Left hindlimb (tissue), 1 donor: Measurements from ENCODE around the gene SCRN2.

Experiments used
- DNase-seq: peaks from one replicate; pipeline ENCODE4 v3.0.0-alpha.2; 2018

The SCRN2 gene

DNA sequence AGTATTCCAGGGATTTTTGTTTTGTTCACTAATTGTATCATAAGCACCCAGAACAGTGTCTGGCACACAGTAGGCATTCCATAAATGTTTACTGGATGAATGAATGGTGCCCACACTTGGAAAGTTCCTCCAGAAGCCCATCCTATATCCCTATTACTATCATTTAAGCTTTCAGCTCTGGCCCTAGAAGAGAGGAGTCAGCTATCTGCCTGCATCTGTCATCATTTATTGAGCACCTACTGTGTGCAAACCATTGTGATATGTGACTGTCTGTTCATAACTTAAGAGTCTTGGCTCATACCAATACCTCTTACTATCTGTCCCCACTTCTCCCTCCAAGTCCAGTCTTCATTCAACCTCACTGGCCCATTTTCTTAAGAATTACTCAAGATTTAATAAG lies 30.0 kb upstream of the SCRN2 start:
- DNase-seq = no peak

DNA sequence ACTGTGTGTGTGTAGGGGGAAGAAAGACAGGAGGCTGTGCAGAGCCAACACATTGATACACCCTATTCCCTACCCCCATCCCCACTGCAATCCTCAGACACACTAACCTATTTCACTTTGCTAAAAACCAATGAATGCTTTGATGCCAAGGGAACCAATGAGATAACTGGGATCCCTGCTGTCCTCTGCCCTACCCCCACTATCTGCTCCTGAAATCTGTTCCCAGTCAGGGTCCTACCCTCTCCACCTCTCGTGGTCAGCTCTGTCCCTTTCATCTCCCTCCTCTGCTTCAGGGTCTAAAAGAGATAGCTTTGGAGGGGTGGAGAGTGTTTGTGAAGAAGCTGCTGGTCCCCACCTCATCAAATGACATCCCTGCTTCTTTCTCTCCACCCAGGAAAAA lies 29.0 kb upstream of the SCRN2 start:
- no peak for DNase-seq

- no peak for DNase-seq
Measured at GRCh38 chr17:47869114-47869513, 28.0 kb upstream of the SCRN2 start.

GRCh38 chr17:47867813-47868533 lies 26.9 kb upstream of the SCRN2 start:
- DNase-seq = no peak

- DNase-seq = no peak
Measured at GRCh38 chr17:47866941-47867340, 25.9 kb upstream of the SCRN2 start.

GRCh38 chr17:47864791-47865216 lies 23.7 kb upstream of the SCRN2 start:
- no peak for DNase-seq

- DNase-seq = no peak
Measured at GRCh38 chr17:47862621-47863440, 21.8 kb upstream of the SCRN2 start.

DNA sequence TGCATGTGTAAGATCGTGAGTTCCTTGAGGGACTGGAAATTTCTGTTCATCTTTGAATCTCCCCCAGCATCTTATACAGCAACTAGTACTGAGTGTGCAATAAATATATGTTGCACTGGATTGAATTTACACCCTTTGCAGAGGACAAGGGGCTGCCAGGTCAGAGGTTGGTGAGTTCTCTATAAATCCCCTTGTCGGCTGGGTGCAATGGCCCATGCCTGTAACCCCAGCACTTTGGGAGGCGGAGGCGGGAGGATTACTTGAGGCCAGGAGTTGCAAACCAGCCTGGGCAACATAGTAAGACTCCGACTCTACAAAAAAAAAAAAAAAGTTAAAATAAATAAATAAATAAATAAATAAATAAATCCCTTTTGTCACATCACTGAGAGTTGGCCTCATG lies 19.3 kb upstream of the SCRN2 start:
- DNase-seq = no peak

DNA sequence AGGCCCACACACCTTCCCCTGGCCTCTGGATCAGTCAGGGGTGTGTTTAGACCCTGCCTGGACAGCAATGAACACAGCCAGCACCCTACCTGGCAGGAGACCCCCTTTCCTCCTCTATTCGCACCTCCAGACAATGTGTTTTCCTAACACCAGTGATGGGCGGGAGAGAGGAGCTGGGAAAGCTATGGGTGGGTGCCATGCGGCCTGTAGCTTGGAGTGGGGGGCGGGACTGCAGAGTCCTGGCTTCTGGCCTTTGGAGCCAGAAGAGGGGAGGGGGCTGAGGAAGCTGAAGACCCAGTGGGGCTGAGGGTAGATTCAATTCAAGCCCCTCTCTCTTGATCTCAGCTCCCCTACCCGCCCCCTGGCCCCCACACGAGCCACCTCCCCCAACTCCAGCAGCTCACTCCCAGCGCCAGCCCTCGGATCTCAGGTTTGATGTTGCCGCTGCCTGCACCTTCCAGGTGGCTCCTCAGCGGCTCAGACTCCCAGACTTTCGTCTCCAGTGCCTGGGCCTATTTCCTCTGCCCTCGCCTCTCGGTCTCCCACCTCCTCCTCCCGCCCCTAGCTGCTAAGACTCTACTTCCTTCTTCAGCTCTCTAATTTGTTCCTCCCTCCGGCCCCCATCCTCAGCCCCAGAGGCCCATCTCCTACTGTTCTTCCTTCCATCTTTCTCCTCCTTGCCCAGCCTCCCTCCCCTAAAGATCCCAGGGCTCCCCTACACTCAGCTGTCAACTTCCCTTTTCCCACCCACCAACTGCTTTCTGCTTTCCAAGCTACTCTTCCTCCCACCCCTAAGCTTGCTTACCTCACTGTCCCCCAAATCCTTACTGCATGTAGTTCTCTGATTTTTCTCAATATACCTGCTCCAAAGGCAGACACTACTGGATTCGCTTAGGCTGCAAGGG lies 16.7 kb upstream of the SCRN2 start:
- no peak for DNase-seq

DNA sequence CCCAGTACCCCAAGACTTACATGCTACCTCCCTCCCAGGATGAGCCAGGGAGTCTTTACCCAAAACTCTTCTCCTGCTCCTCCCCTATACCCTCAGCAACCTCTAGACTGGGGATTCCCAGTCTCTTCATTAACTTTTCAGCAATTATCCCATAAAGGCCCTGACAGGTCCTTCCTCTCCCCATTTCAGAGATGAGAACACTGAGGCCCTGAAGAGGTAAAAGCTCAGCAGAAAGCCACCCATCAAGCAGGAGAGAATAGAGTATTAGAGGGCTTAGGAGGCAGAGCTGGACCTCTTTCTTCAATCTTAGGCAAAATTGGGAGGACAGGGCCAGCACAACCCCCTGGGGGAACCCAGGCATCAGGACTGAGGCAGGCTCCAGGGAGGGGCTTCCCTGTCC lies 15.8 kb upstream of the SCRN2 start:
- no peak for DNase-seq

GRCh38 chr17:47855737-47856136 lies 14.7 kb upstream of the SCRN2 start:
- DNase-seq = peak; percentile 53

DNA sequence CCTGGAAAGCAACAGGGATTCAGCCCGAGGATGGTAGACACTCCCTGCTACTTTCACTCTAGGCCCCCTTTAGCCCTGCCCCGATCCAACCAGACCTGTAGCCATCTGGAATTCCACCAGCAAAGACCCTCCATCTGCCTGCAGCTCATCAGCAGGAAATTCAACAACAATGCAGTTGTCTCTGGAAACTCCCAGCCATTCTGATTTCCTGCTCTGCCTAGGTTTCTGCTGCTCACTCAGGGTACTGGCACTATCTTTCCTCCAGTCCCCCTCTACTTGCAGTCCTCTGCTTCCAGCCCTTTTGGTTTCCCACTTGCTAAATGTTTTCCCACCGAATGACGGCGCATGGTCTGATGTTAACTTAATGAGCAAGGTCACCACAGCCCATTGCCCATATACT lies 12.5 kb upstream of the SCRN2 start:
- no peak for DNase-seq

GRCh38 chr17:47852113-47852949 lies 11.3 kb upstream of the SCRN2 start:
- no peak for DNase-seq

GRCh38 chr17:47851764-47852112 lies 10.7 kb upstream of the SCRN2 start:
- no peak for DNase-seq

DNA sequence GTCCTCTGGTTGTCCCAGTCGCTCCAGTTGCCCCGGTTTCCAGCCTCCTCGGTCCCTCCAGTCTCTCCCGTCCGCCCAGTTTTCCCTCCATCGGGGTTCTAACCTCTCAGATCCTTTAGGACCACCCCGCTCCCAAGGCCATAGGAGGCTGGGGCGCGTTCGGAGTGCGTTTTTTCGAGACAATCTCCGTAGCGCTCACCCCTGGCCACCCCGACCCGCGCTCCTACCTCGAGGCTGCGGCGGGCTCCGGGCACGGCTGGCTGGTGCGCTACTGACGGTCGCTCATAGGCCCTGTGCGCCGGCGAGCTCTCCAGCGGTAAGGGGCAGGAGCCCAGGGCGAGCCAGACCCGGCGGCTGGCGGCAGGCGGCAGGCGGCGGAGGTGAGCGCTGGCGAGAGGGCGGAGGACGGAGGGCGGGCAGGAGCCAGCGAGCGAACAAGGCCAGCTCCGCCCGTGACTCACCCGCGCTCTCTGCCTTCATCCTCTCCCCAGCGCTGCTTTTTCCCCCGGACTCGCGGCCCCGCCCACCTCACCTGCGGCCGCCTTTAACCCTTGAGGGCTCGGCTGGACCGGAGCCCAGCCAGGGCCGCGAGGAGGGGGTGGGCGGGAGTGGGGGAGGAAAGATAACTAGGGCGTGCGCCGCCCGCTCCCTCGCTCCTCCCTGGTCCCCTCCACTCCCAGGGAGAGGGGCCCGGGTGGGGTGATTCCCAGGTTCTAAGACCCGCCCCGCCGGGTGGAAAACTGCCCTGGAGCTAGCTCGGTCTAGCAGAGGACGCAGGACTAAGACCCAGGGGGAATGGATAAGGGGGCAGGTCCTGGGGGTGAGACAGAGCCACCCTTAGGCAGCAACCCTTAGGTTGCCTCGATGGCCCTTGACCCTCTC lies 9.9 kb upstream of the SCRN2 start, which contains the start of gene SP6:
Gene SP6 (minus strand): TSS at position 472 of the 882 bp plus-strand sequence. CDS start 2,734 bp downstream, outside the sequence.
- DNase-seq = peak; percentile 53

- no peak for DNase-seq
Measured at GRCh38 chr17:47850373-47850691, 9.3 kb upstream of the SCRN2 start.

DNA sequence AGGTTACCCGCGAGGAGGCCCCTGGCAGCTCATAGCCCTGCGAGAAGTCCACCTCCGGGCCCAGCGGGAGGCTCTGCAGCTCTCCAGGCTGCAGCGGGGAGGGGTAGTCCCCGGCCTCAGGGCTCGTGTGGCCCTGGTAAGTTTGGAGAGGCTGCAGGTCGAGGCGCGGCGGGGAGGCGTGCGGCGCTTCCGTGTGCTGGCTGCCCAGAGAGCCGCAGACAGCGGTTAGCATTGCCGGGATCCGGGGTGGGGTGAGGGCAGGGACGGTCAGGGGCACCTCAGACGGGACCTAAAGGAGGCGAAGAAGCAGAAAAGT lies 7.1 kb upstream of the SCRN2 start:
- no peak for DNase-seq

DNA sequence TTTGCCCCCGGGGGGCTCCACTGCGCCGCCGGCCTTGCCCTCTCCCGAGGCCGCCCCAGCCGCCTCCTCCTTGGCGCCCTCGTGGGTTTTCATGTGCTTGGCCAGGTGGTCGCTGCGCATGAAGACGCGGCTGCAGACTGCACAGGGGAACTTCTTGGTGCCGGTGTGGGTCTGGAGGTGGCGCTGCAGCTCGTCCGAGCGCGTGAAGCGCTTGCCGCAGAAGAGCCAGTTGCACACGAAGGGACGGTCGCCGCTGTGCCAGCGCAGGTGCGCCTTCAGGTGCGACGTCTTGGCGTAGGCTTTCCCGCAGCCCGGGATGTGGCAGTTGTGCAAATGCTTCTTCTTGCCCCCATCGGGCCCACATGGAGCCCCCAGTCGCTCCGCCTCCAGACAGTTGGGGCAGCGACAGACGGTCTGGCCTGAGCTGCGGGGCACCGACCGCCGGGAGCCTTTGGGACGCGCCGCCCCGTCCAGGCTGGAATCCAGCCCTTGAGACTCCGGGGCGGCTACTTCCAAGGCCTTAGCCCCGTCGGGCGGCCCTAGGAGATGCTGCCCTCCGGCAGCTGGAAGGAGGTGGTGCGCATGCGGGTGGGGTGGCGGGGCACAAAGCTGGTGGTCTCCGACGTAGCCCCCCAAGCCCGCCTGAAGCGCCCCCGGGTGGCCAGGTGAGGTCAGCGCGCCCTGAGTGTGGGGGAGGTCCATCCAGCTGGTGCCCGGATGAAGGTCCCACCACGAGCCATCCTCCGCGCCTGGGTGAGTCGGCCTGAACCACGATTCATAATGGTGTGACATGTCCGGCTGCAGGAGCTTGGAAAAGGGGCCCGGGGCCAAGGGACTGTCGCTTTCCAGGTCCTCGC lies 6.5 kb upstream of the SCRN2 start:
- no peak for DNase-seq

DNA sequence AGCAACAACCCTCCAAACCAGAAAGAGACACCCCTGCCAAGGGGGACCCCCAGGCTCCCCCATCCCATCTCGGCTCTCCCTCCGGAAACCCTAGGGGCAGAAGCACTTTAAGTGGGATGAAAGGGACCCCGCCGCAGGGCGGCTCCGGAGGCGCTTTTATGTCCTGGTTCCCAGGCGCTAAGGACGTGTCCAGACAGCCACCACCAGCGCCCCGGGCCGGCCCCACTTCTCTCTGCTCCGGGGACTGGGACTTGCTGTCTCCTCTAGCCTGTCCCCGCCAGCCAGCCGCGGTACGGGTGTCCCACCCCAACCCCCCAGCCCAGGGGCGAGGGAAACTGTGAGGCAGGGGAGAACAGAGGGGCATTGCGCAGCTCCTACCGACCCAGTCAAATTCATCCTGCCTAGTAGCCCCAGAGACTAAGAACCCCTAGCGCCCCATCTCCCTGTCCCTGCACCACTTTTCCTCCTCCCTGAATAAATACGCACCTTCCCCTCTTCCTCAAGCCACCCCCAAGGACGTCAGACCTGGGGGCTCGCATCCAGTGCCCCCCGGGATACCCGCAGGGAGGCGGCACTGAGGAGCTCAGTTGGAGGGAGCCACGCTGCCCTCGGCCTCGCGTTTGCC lies 5.8 kb upstream of the SCRN2 start:
- no peak for DNase-seq

DNA sequence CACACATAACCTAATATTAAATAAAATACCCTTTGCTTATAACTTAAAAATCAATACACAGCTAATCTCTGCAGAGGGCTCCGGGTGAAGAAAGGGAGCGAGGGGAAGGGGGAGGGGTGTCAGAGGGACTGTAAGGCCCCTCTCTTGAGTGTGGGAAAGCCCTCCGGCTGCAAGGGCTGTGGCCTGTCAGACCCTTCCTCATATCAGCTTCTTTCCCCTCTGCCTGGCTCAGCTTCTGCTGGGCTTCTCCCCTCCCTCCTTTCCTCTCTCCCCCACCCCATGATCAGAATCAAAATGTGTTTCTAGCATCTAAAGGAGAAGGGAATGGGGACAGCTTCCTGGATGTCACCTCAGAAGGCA lies 4.6 kb upstream of the SCRN2 start:
- DNase-seq = no peak
